Urinary bladder (tissue), 4 donors: Measurements from ENCODE around the gene SLC6A12. TPM values are rescaled to one million over a fixed set of nuclear protein-coding genes. Genes with fewer than 3 reads are reported as not detected.
"Not testable (repeated sequence)": the region's sequence is repeated elsewhere in the genome, so short reads cannot be mapped to it uniquely, and the experiment has no call there.

Source experiments
- DNase-seq: peaks from one replicate; pipeline ENCODE4 v3.0.0-alpha.2; 2015; ENCODE audit errors: extremely low spot score
- H3K27ac ChIP-seq: one replicate; pipeline ENCODE4 v1.5.1; 2013; ENCODE audit warnings: low read depth, mild to moderate bottlenecking, moderate library complexity
- H3K36me3 ChIP-seq: one replicate; pipeline ENCODE4 v1.6.1; 2013; ENCODE audit warnings: mild to moderate bottlenecking, moderate library complexity; ENCODE audit not compliant: insufficient read depth
- H3K4me1 ChIP-seq: one replicate; pipeline ENCODE4 v1.6.1; 2013; ENCODE audit warnings: mild to moderate bottlenecking, moderate library complexity; ENCODE audit not compliant: insufficient read depth
- H3K4me3 ChIP-seq: one replicate; pipeline ENCODE4 v1.5.1; 2013; ENCODE audit warnings: low read depth, low read length
- WGBS: extraction: QIAGEN DNeasy Blood & Tissue Kit; methylation state at CpG from one replicate; pipeline ENCODE4 v1.1.7; 2013; 5-methylcytosine and 5-hydroxymethylcytosine counted together
- polyA plus RNA-seq: library from polyadenylated mRNA; stranded (reverse); fragments of 200-250 nt; gene quantifications from one replicate; pipeline ENCODE4 v1.2.3, GENCODE V29; 2013
- total RNA-seq: library from RNA; depleted of rRNA; stranded (reverse); fragments of >200 nt; gene quantifications from one replicate; pipeline ENCODE4 v1.2.3, GENCODE V29; 2014
- donor health status: healthy with polysubstance abuse.
- donor health status: healthy.

SLC6A12 gene
- total and polyA plus RNA-seq, 2 donors: 0.21 to 1.5 TPM

DNA sequence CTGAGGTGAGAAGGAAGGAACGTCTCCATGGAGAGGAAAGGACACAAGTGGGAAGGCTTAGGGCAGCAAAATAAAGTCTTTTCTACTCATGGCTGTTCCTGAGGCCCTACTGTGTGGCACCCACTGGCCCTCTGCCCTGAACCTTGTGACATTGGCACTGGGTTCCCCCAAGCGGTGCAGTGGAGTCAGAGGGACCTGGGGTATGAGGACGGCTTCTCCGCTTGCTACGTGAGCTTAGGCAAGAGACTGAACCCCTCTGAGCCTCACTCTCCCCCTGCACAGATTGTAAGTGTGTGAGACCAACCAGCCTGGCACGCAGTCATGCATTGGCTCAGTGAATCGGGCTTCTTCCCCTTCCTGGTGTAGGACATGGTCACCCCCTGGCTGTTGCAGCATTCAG lies 19.7 kb downstream of the SLC6A12 start:
- WGBS: 84% methylated on average over 7 of the region's 7 CpGs
- H3K4me3 ChIP-seq: no peak overlapping the region
- no peak for DNase-seq
- H3K27ac ChIP-seq: no peak overlapping the region
- H3K36me3 ChIP-seq: no peaks in the 10 kb centered on the region
- no peaks in the 10 kb centered on the region for H3K4me1 ChIP-seq

DNA sequence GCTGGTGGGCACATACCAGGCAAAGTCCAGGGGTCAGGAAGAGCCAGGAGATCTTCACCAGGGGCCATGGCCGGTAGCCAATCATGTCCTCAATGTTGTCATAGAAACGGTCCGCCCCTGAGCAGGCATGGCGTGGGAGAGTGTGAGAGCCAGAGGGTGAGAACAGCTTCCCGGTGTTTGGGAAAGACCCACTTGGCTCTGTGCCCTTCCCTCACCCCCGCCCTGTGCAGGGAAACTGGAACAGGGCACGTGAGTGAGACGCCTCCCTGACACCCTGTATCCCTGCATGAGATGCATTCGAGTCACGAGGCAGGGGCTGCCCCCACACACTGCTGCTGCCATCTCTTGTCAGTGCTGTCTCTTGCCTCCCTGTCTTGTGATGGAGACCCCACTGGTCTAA lies 20.7 kb downstream of the SLC6A12 start:
- H3K27ac ChIP-seq: no peak overlapping the region
- H3K36me3 ChIP-seq: no peaks in the 10 kb centered on the region
- H3K4me1 ChIP-seq: no peaks in the 10 kb centered on the region
- H3K4me3 ChIP-seq: no peak overlapping the region
- WGBS: 48% methylated on average over 10 of the region's 10 CpGs
- no peak for DNase-seq

DNA sequence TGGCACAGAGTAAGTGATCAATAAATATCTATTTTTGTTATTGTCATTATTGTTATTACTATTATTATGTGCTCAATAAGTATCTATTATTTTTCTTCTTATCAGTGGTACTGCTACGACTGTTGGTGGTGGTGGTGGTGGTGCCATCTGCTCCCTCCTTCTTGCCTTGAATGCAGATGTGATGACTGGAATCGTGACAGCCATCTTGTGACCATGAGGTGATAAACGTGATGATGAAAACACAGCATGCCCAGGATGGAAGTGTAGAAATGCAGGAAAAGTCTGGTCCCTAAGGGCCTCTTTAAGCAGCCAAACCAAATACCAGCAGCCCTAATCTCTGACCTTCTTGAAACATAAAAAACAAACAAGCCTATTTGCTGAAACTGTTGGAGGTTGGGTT lies 22.4 kb downstream of the SLC6A12 start:
- no peak for DNase-seq
- Histone ChIP-seq H3K4me3 (no peak overlapping the region), H3K27ac (no peak overlapping the region), H3K4me1 (no peaks in the 10 kb centered on the region), H3K36me3 (no peaks in the 10 kb centered on the region)
- 84% methylated on average over 3 of the region's 3 CpGs for WGBS

DNA sequence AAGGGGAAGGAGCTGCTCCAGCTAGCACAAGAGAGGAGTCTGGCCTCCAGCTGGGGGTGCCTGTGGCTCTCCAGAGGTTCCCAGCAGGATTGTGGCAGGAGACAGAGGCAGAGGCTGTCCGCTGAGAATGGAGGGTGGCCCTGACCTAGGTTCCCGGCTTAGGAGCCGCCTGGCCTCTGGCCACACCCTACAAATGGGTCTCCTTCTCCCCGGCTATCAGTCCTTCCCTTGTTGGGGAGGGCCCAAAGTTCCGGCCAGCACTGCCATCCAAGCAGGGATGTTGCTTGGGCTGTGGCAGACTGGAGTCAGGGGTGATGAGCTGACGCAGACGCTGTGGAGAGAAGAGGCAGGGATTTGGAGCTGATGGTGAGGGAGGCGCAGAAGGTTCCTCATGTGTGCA lies 23.1 kb downstream of the SLC6A12 start:
- H3K4me1 ChIP-seq: no peaks in the 10 kb centered on the region
- no peak overlapping the region for H3K27ac ChIP-seq
- no peaks in the 10 kb centered on the region for H3K36me3 ChIP-seq
- WGBS: 83% methylated on average over 8 of the region's 8 CpGs
- H3K4me3 ChIP-seq: no peak overlapping the region
- DNase-seq: no peak

DNA sequence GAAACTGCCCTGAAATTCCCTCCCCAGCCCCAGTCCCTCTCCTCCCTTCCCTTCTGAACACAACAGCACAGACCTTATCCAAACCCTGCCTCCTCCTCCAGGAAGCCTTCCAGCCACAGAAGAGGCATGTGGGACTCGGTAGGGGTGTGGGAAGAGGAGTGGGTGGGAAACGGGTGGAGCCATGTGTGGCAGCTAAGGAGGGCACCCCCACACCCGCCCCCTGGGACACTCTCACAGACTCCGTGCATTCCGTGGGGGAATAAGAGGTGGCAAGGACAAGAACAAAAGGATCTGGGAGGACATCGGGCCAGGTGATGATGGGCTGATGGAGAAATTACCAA lies 24.4 kb downstream of the SLC6A12 start:
- Histone ChIP-seq H3K4me3 (no peak overlapping the region), H3K36me3 (no peaks in the 10 kb centered on the region), H3K27ac (no peak overlapping the region), H3K4me1 (no peaks in the 10 kb centered on the region)
- no peak for DNase-seq
- 69% methylated on average over 6 of the region's 6 CpGs for WGBS

DNA sequence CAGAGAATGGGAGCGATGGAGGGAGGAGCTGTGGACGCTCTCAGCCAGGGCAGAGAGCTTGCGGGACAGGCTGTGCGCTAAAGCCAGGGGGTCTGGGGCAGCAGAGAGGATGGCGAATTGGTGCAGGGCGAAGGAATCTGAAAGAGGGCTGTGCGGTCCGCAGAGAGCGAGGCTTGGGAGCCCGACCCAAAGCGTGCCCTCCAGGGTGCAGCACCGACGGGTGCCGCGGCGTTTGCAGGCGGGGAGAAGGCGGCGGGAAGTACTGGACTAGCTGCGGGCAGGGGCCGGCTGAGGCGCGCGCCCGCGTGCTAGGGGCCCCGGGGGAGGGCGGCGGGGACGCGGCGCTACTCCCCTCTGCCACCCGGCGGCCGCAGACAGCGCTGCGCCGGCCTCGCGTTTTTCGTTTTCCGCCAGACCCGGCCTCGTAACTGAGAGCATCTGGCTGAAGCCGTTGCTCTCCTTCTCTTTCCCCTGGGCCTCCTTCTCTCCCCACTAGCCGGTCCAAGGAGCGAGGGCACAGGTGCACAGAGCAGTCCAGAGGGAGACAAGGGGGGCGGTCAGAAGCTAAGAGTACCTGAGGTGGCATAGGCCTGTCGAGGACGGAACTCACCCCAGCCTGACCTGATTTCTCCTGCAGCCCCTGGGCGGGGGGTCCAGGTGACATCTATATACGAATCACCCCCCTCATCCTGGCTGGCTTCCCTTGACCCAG lies 24.9 kb downstream of the SLC6A12 start:
- Histone ChIP-seq H3K36me3 (no peaks in the 10 kb centered on the region), H3K4me1 (no peaks in the 10 kb centered on the region), H3K27ac (no peak overlapping the region), H3K4me3 (peak overlapping the region; percentile 36)
- DNase-seq: no peak
- whole genome bisulfite sequencing: 7% methylated on average over 52 of the region's 52 CpGs

DNA sequence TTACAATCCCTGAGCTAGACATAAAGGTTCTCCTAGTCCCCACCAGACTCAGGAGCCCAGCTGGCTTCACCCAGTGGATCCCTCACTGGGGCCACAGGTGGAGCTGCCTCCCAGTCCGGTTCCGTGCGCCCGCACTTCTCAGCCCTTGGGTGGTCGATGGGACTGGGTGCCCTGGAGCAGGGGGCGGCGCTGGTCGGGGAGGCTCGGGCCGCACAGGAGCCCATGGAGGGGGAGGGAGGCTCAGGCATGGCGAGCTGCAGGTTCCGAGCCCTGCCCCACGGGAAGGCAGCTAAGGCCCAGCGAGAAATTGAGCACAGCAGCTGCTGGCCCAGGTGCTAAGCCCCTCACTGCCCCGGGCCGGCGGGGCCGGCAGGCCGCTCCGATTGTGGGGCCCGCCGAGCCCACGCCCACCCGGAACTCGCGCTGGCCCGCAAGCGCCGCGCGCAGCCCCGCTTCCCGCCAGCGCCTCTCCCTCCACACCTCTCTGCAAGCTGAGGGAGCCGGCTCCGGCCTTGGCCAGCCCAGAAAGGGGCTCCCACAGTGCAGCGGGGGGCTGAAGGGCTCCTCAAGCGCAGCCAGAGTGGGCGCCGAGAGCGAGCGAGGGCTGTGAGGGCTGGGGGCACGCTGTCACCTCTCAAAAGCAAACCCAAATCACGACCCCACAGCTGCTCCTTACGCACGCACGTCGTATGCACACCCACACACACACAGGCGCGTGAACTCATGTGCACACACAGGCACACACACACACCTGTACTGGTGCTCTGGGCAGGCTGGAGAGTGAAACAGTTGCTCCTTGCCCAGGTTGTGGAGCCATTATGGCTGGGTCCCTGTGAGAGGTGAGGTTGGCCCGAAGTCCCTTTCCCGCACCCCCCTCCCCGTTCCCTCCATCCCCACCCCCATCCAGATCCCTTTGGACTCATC lies 25.7 kb downstream of the SLC6A12 start:
- DNase-seq, H3K36me3 ChIP-seq, H3K4me1 ChIP-seq, H3K27ac ChIP-seq: not testable (repeated sequence)
- 63% methylated on average over 53 of the region's 53 CpGs for WGBS
- peak overlapping the region; percentile 36 for H3K4me3 ChIP-seq

DNA sequence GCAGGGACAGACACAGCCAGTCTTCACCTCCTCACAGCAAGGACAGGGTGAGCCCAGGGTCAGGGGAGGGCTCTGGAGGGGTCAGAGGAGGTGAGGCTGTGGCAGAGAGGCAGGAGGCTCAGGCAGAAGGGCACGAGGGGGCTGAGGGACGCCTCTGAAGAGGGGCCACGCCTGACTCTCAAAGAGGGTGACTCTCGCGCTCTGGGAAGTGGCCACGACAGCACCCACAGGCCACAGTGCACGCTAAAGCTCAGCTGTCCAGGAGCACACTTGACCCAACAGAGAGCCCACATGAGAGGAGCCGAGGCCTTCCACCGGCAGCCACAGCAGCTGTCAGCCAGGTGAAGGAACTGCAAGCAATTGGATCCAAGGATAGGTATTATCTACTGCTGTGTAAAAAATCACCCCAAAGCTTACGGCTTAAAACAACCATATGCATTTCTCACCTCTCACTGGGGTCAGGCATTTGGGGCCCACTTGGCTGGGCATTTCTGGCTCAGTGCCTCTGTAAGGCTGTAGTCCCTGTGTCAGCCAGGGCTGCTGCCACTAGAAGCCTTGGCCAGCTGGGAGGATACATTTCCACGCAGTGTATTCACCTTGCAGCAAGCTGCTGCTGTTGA lies 27.8 kb downstream of the SLC6A12 start:
- no peak for DNase-seq
- H3K27ac ChIP-seq: no peak overlapping the region
- WGBS: 73% methylated on average over 11 of the region's 11 CpGs
- no peak overlapping the region for H3K4me3 ChIP-seq
- H3K4me1 ChIP-seq: no peaks in the 10 kb centered on the region
- H3K36me3 ChIP-seq: no peaks in the 10 kb centered on the region

DNA sequence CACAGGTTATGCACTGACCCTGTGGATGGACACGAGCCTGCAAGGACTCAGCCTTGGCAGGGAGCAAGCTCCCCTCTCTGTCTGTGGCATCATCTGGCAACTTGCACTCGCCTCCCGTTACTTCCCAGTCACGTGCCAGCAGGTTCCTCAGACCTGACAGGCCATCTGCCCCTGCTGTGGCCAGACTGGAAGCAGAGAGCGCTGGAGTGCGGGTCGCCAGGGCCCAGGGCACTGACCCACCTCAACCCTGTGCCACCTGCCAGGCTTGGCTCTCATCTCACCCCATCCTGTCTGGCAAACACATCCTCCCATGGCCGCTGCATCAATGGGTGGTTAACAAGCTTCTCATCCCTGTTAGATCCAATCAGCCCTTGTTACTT lies 28.4 kb downstream of the SLC6A12 start:
- DNase-seq: no peak
- 76% methylated on average over 8 of the region's 8 CpGs for WGBS
- no peaks in the 10 kb centered on the region for H3K4me1 ChIP-seq
- no peak overlapping the region for H3K27ac ChIP-seq
- no peak overlapping the region for H3K4me3 ChIP-seq
- H3K36me3 ChIP-seq: no peaks in the 10 kb centered on the region

DNA sequence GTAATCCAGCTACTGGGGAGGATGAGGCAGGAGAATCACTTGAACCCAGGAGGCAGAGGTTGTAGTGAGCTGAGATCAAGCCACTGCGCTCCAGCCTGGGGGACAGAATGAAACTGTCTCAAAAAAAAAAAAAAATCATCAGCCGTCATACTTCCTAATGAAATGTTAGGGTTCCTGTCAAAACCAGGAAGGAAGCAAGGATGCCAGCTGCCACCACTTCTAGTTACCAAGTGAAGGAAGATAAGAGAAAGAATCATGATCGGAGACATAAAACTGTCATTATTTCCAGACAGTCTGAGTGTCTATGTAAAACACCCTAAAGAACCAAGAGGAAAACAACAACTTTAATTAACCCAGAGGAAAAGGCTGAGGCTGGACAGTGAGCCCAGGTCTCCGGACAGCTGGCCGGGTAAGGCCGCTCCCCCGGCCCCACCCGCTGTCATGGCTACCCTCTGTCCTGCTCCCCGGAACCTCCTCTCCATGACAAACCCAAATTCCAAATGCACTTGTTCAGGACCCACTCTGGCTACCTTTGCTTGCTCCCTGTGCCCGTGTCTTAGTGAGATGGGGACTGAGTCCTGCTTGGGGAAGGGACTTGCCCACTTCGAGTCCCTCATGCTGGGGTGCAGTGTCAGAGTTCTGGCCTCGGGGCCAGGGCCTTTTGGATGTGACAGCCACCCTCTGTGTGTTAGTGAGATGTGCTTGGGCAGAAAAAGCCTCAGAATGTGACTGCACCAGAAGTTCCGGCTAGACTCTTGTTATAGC lies 29.0 kb downstream of the SLC6A12 start:
- Histone ChIP-seq H3K4me3 (no peak overlapping the region), H3K27ac (no peak overlapping the region), H3K36me3 (no peaks in the 10 kb centered on the region), H3K4me1 (no peaks in the 10 kb centered on the region)
- 71% methylated on average over 13 of the region's 13 CpGs for WGBS
- no peak for DNase-seq

DNA sequence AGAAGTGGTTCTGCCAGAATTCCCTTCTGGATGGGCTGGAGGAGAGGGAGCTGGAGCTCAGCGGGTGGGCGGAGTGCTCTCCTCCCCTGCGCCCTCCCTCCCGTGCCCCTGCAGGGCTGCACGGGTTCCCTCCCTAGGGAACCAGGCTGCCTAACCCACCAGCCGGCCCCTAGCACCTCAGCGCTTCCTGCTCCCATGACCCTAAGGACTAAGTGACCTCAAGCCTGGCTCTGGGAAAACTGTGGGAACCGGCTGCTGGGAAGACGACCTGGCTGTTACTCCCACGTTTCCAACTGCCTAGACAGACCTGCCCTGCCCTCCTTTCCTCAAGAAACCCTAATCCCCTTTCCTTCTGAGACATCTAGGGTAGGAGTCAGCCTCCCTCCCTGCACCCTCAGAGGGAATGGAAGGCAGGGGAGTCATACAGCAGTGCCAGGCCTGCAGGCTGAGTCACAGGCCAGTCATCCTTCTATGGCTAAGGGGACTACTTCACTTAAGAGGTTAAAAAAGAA lies 31.5 kb downstream of the SLC6A12 start:
- Histone ChIP-seq H3K36me3 (no peaks in the 10 kb centered on the region), H3K4me1 (no peaks in the 10 kb centered on the region), H3K27ac (no peak overlapping the region), H3K4me3 (no peak overlapping the region)
- WGBS: 64% methylated on average over 10 of the region's 10 CpGs
- DNase-seq: no peak

DNA sequence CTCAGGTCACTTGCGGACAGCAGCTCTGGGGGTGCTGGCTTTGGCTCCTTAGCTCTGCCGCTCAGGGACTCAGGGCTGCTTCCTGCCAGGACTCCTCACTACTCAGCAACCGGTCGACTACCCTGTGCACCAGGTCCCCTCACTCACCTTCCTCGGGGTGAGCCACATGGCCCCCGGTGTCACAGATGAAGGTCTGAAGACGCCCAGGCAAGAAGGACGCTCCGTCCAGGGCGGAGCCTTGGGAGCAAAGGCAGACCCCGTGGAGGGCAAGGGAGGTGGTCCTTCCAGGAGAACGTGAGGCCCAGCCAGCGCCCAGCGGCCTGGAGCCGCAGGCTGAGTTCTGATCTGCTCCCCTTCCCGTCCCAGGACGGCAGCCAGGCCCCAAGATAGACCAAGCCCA lies 32.0 kb downstream of the SLC6A12 start:
- WGBS: 83% methylated on average over 17 of the region's 17 CpGs
- Histone ChIP-seq H3K4me1 (no peaks in the 10 kb centered on the region), H3K27ac (no peak overlapping the region), H3K4me3 (no peak overlapping the region), H3K36me3 (no peaks in the 10 kb centered on the region)
- no peak for DNase-seq

DNA sequence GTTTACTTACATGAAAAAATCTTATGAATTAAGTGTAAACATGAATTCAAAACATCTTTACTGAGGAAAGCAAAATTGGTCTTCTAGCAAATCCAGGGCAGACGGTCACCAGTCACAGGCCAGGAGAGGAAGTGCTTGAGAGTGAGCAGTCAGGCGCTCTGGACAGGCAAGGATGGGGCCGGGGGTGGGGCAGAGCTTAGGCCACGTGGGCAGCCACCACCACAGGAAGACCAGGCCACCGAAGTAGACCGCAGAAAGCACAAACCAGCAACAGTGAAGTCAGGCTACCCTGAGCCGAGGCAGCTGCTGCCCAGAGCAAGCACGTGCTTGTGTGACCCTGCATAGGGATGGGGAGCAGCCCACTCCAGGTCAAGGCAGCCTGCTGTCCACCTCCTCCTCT lies 33.5 kb downstream of the SLC6A12 start:
- H3K27ac ChIP-seq: no peak overlapping the region
- H3K4me1 ChIP-seq: no peaks in the 10 kb centered on the region
- no peak overlapping the region for H3K4me3 ChIP-seq
- no peak for DNase-seq
- no peaks in the 10 kb centered on the region for H3K36me3 ChIP-seq
- 50% methylated on average over 8 of the region's 8 CpGs for WGBS
